GM23248 (cell line): ENCODE results near the gene OR1B1.

Experiments
- EZH2 ChIP-seq: fragments of 200-600 bp; sonication (generic); IDR thresholded peaks from 2 replicates; pipeline ENCODE4 v1.6.1; 2018; ENCODE audit warnings: antibody characterized with exemption, mild to moderate bottlenecking; ENCODE audit not compliant: insufficient read depth, poor library complexity, severe bottlenecking
- EZH2phosphoT487 ChIP-seq: fragments of 200-600 bp; sonication (generic); IDR thresholded peaks from 2 replicates; pipeline ENCODE4 v1.6.1; 2018; ENCODE audit warnings: antibody characterized with exemption, moderate library complexity, mild to moderate bottlenecking, low read depth; ENCODE audit not compliant: insufficient read depth

- no peak for TF ChIP-seq EZH2
- no peak for TF ChIP-seq EZH2phosphoT487
Observed at GRCh38 chr9:122656378-122656777, 1.0 kb downstream of the OR1B1 start.
